CD4-positive, alpha-beta memory T cell (primary cell): Measurements from ENCODE around the gene CCDC68. TPM values are rescaled to one million over a fixed set of nuclear protein-coding genes. Genes with fewer than 3 reads are reported as not detected.

Experiments used
- CTCF ChIA-PET: fragments of 350-600 bp; sonication (Branson Sonifier 250); formaldehyde crosslinking; loops from one replicate; lab custom pipeline; 2021; ENCODE audit warnings: inconsistent platforms; ENCODE audit not compliant: partially characterized antibody; lab: Charles Lee
- POLR2A ChIA-PET: fragments of 350-600 bp; sonication (Branson Sonifier 250); formaldehyde crosslinking; loops from one replicate; lab custom pipeline; 2021; ENCODE audit not compliant: partially characterized antibody; lab: Charles Lee
- DNase-seq, 5 donors: peaks; one replicate each; pipeline versions ENCODE4 v3.0.0 to v3.0.0-alpha.2; 2020 to 2022; ENCODE audit warnings: mixed read lengths in 1 of 5
- H3K27ac ChIP-seq: one replicate; pipeline ENCODE4 v1.7.0; 2013; ENCODE audit warnings: low read depth, low read length
- H3K27me3 ChIP-seq: 2 replicates; pipeline ENCODE4 v1.7.0; 2013; ENCODE audit warnings: mild to moderate bottlenecking, low read length, moderate library complexity; ENCODE audit not compliant: insufficient read depth
- H3K36me3 ChIP-seq: 2 replicates; pipeline ENCODE4 v1.7.0; 2013; ENCODE audit warnings: mild to moderate bottlenecking, low read length, moderate library complexity; ENCODE audit not compliant: insufficient read depth
- H3K4me1 ChIP-seq: 2 replicates; pipeline ENCODE4 v1.7.0; 2013; ENCODE audit warnings: mild to moderate bottlenecking, low read length, moderate library complexity; ENCODE audit not compliant: insufficient read depth
- H3K4me3 ChIP-seq, 2 donors: one replicate each; pipeline ENCODE4 v1.7.0; 2013; ENCODE audit warnings: low read length in 2 of 2, mild to moderate bottlenecking in 1 of 2
- H3K9me3 ChIP-seq, 2 donors: one replicate each; pipeline ENCODE4 v1.7.0; 2013; ENCODE audit warnings: low read length in 2 of 2, control low read depth in 1 of 2; ENCODE audit not compliant: control insufficient read depth in 1 of 2
- H3K27ac Mint-ChIP-seq, 7 donors: one replicate each; pipeline ENCODE4 v1.8.0; 2020 to 2021; ENCODE audit warnings: mixed read lengths in 7 of 7, mild to moderate bottlenecking in 6 of 7, inconsistent platforms in 3 of 7, moderate library complexity in 3 of 7
- H3K27me3 Mint-ChIP-seq, 2 donors: one replicate each; pipeline ENCODE4 v1.8.0; 2020 to 2021; ENCODE audit warnings: mixed read lengths in 2 of 2
- H3K36me3 Mint-ChIP-seq, 2 donors: one replicate each; pipeline ENCODE4 v1.8.0; 2020 to 2021; ENCODE audit warnings: mixed read lengths in 2 of 2, inconsistent platforms in 1 of 2, mild to moderate bottlenecking in 1 of 2
- H3K4me1 Mint-ChIP-seq, 4 donors: one replicate each; pipeline ENCODE4 v1.8.0; 2020 to 2021; ENCODE audit warnings: mixed read lengths in 4 of 4, mild to moderate bottlenecking in 1 of 4
- H3K4me3 Mint-ChIP-seq, 8 donors: one replicate each; pipeline ENCODE4 v1.8.0; 2020 to 2021; ENCODE audit warnings: mixed read lengths in 8 of 8, mild to moderate bottlenecking in 7 of 8, moderate library complexity in 6 of 8, inconsistent platforms in 3 of 8
- H3K9me3 Mint-ChIP-seq, 8 donors: one replicate each; pipeline ENCODE4 v1.8.0; 2020 to 2021; ENCODE audit warnings: mixed read lengths in 8 of 8, mild to moderate bottlenecking in 5 of 8, inconsistent platforms in 3 of 8, moderate library complexity in 1 of 8
- intact Hi-C: fragments of 100-400 bp; cut with micrococcal nuclease; formaldehyde crosslinking; loops from one replicate; pipeline ENCODE4 v1.15.1; 2023
- polyA plus RNA-seq, 2 donors: library from polyadenylated mRNA; unstranded; fragments of 300-500 nt; fragmentation: Illumina TruSeq; gene quantifications; one replicate each; pipeline ENCODE4 v1.2.3, GENCODE V29; 2021
- total RNA-seq, 2 experiments: library from RNA; stranded (reverse); gene quantifications; one replicate each; pipeline ENCODE4 v1.2.3, GENCODE V29; 2021

Gene CCDC68
- total and polyA plus RNA-seq, 4 experiments from 2014 or later: 0.33 TPM; not detected in 3

GRCh38 chr18:54961016-54961423 is 1.8 kb upstream of the CCDC68 start:
- Histone ChIP-seq H3K27me3 (peaks cover 3% of the 10 kb centered on the region), H3K27ac (no peak overlapping the region), H3K4me3 (no peak overlapping the region), H3K9me3 (no peaks in the 10 kb centered on the region), H3K4me1 (no peaks in the 10 kb centered on the region), H3K36me3 (no peaks in the 10 kb centered on the region)
- peaks cover 0 to 9% (median 4%) of the 10 kb centered on the region in 4 donors for H3K4me1 Mint-ChIP-seq
- no peak overlapping the region for H3K27ac Mint-ChIP-seq
- H3K27me3 Mint-ChIP-seq: peaks cover 26 to 41% of the 10 kb centered on the region in 2 donors
- no peak overlapping the region for H3K4me3 Mint-ChIP-seq
- intact Hi-C loops: no loop called here
- ChIA-PET CTCF (no interaction called here), POLR2A (no interaction called here)
- H3K9me3 Mint-ChIP-seq: peaks cover 0 to 3% (median 0%) of the 10 kb centered on the region in 8 donors
- no peaks in the 10 kb centered on the region for H3K36me3 Mint-ChIP-seq
- DNase-seq: no peak

- intact Hi-C loops: no loop called here
- CTCF ChIA-PET: no interaction called here
- POLR2A ChIA-PET: no interaction called here
- peaks cover 0 to 9% (median 4%) of the 10 kb centered on the region in 4 donors for H3K4me1 Mint-ChIP-seq
- H3K36me3 ChIP-seq: no peaks in the 10 kb centered on the region
- peaks cover 3% of the 10 kb centered on the region for H3K27me3 ChIP-seq
- no peaks in the 10 kb centered on the region for H3K36me3 Mint-ChIP-seq
- no peak overlapping the region for H3K27ac ChIP-seq
- H3K27ac Mint-ChIP-seq: peak overlapping the region in 1 of 7 donors; percentile 8
- H3K27me3 Mint-ChIP-seq: peaks cover 26 to 40% of the 10 kb centered on the region in 2 donors
- H3K4me1 ChIP-seq: no peaks in the 10 kb centered on the region
- DNase-seq: no peak
- no peak overlapping the region for H3K4me3 ChIP-seq
- no peaks in the 10 kb centered on the region for H3K9me3 ChIP-seq
- H3K4me3 Mint-ChIP-seq: peak overlapping the region in 2 of 8 donors; percentile 21 to 43
- H3K9me3 Mint-ChIP-seq: peaks cover 0 to 3% (median 0%) of the 10 kb centered on the region in 8 donors
Observed at GRCh38 chr18:54960197-54960596, 936 bp upstream of the CCDC68 start.

GRCh38 chr18:54957996-54958395 is 1.3 kb downstream of the CCDC68 start:
- H3K27me3 ChIP-seq: peaks cover 3% of the 10 kb centered on the region
- H3K27me3 Mint-ChIP-seq: peaks cover 24 to 27% of the 10 kb centered on the region in 2 donors
- no peak overlapping the region for H3K27ac ChIP-seq
- no peaks in the 10 kb centered on the region for H3K36me3 ChIP-seq
- DNase-seq: no peak
- ChIA-PET CTCF (interaction anchor here (1.0 to 2.1 kb wide), 2 partner anchors 25 kb away, joined by 3 to 5 read pairs; no protein-coding TSS in a partner anchor), POLR2A (no interaction called here)
- no peaks in the 10 kb centered on the region for H3K4me1 ChIP-seq
- H3K4me1 Mint-ChIP-seq: peaks cover 0 to 9% (median 4%) of the 10 kb centered on the region in 4 donors
- no peaks in the 10 kb centered on the region for H3K9me3 ChIP-seq
- intact Hi-C loops: no loop called here
- no peaks in the 10 kb centered on the region for H3K36me3 Mint-ChIP-seq
- no peak overlapping the region for H3K4me3 ChIP-seq
- H3K9me3 Mint-ChIP-seq: no peaks in the 10 kb centered on the region
- no peak overlapping the region for H3K4me3 Mint-ChIP-seq
- H3K27ac Mint-ChIP-seq: no peak overlapping the region

GRCh38 chr18:54957296-54957832 is 1.9 kb downstream of the CCDC68 start:
- Mint-ChIP-seq H3K4me3 (no peak overlapping the region), H3K27me3 (peaks cover 24 to 27% of the 10 kb centered on the region in 2 donors), H3K9me3 (no peaks in the 10 kb centered on the region), H3K36me3 (no peaks in the 10 kb centered on the region), H3K27ac (no peak overlapping the region), H3K4me1 (peaks cover 0 to 9% (median 4%) of the 10 kb centered on the region in 4 donors)
- Histone ChIP-seq H3K36me3 (no peaks in the 10 kb centered on the region), H3K27ac (no peak overlapping the region), H3K4me1 (no peaks in the 10 kb centered on the region), H3K4me3 (no peak overlapping the region), H3K27me3 (peaks cover 3% of the 10 kb centered on the region), H3K9me3 (no peaks in the 10 kb centered on the region)
- ChIA-PET POLR2A (no interaction called here), CTCF (interaction anchor here (2.1 kb wide), 1 partner anchor 26 kb away, joined by 5 read pairs; no protein-coding TSS in a partner anchor)
- no peak for DNase-seq
- intact Hi-C loops: no loop called here

GRCh38 chr18:54956506-54956905 is 2.8 kb downstream of the CCDC68 start:
- POLR2A ChIA-PET: no interaction called here

GRCh38 chr18:54952026-54952425 is 7.2 kb downstream of the CCDC68 start:
- H3K4me3 ChIP-seq: no peak overlapping the region
- ChIA-PET CTCF (interaction anchor here (0.8 to 2.4 kb wide), 3 partner anchors 13 to 280 kb away, joined by 3 to 6 read pairs (median 6); no protein-coding TSS in a partner anchor), POLR2A (no interaction called here)
- no peaks in the 10 kb centered on the region for H3K36me3 ChIP-seq
- peaks cover 0 to 1% (median 0%) of the 10 kb centered on the region in 8 donors for H3K9me3 Mint-ChIP-seq
- no peak overlapping the region for H3K4me3 Mint-ChIP-seq
- DNase-seq: no peak
- no peaks in the 10 kb centered on the region for H3K36me3 Mint-ChIP-seq
- no peaks in the 10 kb centered on the region for H3K9me3 ChIP-seq
- no peak overlapping the region for H3K27ac Mint-ChIP-seq
- H3K27ac ChIP-seq: no peak overlapping the region
- peaks cover under 1 to 4% (median 3%) of the 10 kb centered on the region in 4 donors for H3K4me1 Mint-ChIP-seq
- peaks cover 2% of the 10 kb centered on the region for H3K4me1 ChIP-seq
- H3K27me3 Mint-ChIP-seq: peaks cover 0 to 11% of the 10 kb centered on the region in 2 donors
- intact Hi-C loops: no loop called here
- H3K27me3 ChIP-seq: no peaks in the 10 kb centered on the region

More at GRCh38 chr18:54956506-54956905, 2.8 kb downstream of the CCDC68 start:
- Histone ChIP-seq H3K27me3 (peaks cover 3% of the 10 kb centered on the region), H3K9me3 (no peaks in the 10 kb centered on the region), H3K4me3 (no peak overlapping the region), H3K36me3 (no peaks in the 10 kb centered on the region), H3K27ac (no peak overlapping the region), H3K4me1 (no peaks in the 10 kb centered on the region)
- no peak for DNase-seq
- H3K27me3 Mint-ChIP-seq: peaks cover 22 to 25% of the 10 kb centered on the region in 2 donors
- intact Hi-C loops: no loop called here
- H3K4me3 Mint-ChIP-seq: no peak overlapping the region
- CTCF ChIA-PET: interaction anchor here (2.1 kb wide), 1 partner anchor 27 kb away, joined by 5 read pairs; no protein-coding TSS in a partner anchor
- H3K27ac Mint-ChIP-seq: no peak overlapping the region
- H3K36me3 Mint-ChIP-seq: no peaks in the 10 kb centered on the region
- H3K9me3 Mint-ChIP-seq: no peaks in the 10 kb centered on the region
- H3K4me1 Mint-ChIP-seq: peaks cover 0 to 9% (median 4%) of the 10 kb centered on the region in 4 donors

GRCh38 chr18:54950221-54950620 is 9.0 kb downstream of the CCDC68 start:
- Mint-ChIP-seq H3K4me3 (no peak overlapping the region), H3K27me3 (peaks cover 0 to 11% of the 10 kb centered on the region in 2 donors), H3K4me1 (peaks cover 13 to 19% (median 17%) of the 10 kb centered on the region in 4 donors), H3K9me3 (peaks cover 0 to 1% (median 0%) of the 10 kb centered on the region in 8 donors), H3K27ac (no peak overlapping the region), H3K36me3 (no peaks in the 10 kb centered on the region)
- no peaks in the 10 kb centered on the region for H3K27me3 ChIP-seq
- no peak overlapping the region for H3K4me3 ChIP-seq
- H3K9me3 ChIP-seq: no peaks in the 10 kb centered on the region
- H3K36me3 ChIP-seq: no peaks in the 10 kb centered on the region
- no peak overlapping the region for H3K27ac ChIP-seq
- peaks cover 16% of the 10 kb centered on the region for H3K4me1 ChIP-seq
- intact Hi-C loops: no loop called here
- ChIA-PET CTCF (interaction anchor here (2.2 to 2.4 kb wide), 2 partner anchors 271 to 279 kb away, joined by 6 read pairs; no protein-coding TSS in a partner anchor), POLR2A (no interaction called here)
- peak in 3 of 5 donors; percentile 11 to 26 (median 14) for DNase-seq
